Fibroblast of the aortic adventitia (primary cell): Measurements from ENCODE around the gene DOCK10. TPM values are rescaled to one million over a fixed set of nuclear protein-coding genes. Genes with fewer than 3 reads are reported as not detected.

ENCODE experiments used
- DNase-seq: peaks from one replicate; pipeline ENCODE4 v3.0.0-alpha.2; 2010; ENCODE audit warnings: low read depth
- H3K4me3 ChIP-seq: 2 replicates; pipeline ENCODE4 v1.5.1; 2011; ENCODE audit warnings: low read depth, mild to moderate bottlenecking, control low read depth, low read length, moderate library complexity
- total RNA-seq: library from RNA; depleted of rRNA; stranded (reverse); fragments of >200 nt; gene quantifications from 2 replicates; pipeline ENCODE4 v1.2.3, GENCODE V29; 2012; ENCODE audit warnings: low replicate concordance
- TF ChIP-seq, protein P1 (sequence below): IDR thresholded peaks from 2 replicates; pipeline ENCODE4 v1.5.1; 2011; ENCODE audit warnings: mild to moderate bottlenecking, low read length, control low read depth, inconsistent platforms; ENCODE audit not compliant: insufficient read depth

DOCK10 gene
- total RNA-seq, 1 donor: 66.2 TPM

DNA sequence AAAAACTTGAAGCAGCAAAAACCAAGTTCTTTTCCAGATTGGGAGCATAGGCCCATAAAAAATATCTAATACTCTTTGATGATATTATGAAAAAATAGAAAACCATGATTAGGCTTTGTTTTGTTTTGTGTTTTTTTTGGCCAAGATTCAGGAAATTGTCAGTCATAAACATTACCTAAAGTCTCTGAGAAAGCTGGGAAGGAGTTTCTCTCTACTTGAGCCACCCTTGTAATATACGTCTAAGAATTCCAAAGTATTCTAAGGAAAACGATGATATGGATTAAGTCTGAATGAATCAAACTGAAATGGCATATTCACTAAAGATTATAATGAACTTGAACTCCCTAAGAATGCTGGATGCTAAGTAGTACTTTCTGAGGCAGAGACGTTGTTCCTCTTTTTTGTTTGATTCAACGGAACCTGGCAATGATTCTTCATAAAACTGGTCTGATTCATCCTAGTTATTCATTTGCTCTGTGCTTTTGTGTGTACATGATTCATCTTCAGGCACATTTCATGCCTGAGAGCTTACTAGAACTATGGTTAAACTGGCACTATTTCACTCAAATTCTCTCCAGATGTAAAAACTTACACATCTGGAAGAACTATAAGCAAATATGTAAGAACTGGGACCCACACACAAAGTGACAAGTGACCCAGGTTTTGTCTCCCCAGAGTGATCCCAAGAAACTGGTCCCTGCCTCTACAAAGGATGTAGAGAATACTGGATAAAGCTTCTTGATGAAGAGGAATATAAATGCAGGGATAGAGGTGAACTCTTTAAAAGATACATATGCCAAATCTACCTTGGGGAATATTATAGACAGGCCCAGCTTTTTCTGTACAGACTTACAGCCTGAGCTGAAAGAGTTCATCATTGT lies 159.7 kb downstream of the DOCK10 start:
- H3K4me3 ChIP-seq: no peak overlapping the region

DNA sequence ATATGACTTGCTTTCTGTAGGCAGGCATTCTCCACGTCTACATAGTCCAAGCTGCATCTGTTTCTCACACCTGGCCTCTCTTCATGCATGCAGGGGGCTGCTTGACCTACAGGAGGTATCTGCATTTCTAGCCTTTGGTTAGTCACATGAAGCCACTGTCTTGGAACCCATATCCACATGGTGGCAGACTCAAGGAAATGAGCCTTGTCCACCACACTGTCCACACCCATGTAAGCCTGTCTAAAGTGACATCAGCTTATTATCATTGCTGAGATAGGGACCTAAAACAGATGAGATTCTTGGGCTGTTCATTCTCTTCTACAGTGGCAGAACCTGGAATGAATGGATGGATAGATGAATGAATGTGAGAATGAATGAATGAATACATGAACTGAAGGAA lies 160.4 kb downstream of the DOCK10 start:
- H3K4me3 ChIP-seq: no peak overlapping the region
- TF ChIP-seq, protein P1, sequence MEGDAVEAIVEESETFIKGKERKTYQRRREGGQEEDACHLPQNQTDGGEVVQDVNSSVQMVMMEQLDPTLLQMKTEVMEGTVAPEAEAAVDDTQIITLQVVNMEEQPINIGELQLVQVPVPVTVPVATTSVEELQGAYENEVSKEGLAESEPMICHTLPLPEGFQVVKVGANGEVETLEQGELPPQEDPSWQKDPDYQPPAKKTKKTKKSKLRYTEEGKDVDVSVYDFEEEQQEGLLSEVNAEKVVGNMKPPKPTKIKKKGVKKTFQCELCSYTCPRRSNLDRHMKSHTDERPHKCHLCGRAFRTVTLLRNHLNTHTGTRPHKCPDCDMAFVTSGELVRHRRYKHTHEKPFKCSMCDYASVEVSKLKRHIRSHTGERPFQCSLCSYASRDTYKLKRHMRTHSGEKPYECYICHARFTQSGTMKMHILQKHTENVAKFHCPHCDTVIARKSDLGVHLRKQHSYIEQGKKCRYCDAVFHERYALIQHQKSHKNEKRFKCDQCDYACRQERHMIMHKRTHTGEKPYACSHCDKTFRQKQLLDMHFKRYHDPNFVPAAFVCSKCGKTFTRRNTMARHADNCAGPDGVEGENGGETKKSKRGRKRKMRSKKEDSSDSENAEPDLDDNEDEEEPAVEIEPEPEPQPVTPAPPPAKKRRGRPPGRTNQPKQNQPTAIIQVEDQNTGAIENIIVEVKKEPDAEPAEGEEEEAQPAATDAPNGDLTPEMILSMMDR: no peak
- DNase-seq: no peak

More for the DNA sequence above, 159.7 kb downstream of the DOCK10 start:
- DNase-seq: peak; percentile 95
- TF ChIP-seq, protein P1: no peak

DNA sequence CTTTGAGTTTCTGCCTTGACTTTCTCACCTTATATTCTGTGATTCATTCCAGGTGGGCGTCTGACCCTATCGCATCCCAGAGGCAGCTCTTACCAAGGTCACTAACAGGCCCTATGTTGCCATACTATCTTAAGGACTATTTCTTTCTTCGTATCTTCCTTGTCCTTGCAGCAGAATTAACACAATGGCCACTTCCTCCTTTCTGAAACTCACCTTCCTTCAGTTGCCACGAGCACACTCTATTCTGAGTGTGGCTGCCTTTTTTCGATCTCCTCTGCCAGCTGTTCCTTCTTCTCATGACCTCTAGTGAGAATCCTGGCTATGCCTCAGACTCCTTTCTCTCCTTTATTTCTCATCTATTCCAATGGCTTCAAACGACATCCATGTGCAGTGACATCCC lies 165.7 kb downstream of the DOCK10 start:
- DNase-seq: no peak
- TF ChIP-seq, protein P1: no peak
- H3K4me3 ChIP-seq: no peak overlapping the region

DNA sequence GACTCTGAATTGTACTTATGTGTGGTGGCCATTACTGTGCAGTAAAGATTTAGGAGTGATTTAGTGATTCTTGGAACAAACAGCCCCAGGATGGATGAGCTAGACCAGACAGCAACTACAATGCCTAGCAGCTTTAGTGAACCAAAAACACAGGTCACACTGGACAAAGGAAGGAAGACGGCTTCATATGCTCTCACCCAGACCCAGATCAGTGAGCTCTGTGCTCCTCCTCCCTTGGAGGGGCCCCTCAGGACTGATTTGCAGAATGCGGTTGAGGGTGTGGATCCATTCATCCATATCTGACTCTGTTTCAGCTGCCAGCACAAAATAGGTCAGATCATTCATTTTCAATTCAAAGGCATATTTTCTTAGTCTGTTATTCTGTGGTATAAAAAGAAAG lies 166.4 kb downstream of the DOCK10 start:
- DNase-seq: no peak
- H3K4me3 ChIP-seq: no peak overlapping the region
- TF ChIP-seq, protein P1: no peak

DNA sequence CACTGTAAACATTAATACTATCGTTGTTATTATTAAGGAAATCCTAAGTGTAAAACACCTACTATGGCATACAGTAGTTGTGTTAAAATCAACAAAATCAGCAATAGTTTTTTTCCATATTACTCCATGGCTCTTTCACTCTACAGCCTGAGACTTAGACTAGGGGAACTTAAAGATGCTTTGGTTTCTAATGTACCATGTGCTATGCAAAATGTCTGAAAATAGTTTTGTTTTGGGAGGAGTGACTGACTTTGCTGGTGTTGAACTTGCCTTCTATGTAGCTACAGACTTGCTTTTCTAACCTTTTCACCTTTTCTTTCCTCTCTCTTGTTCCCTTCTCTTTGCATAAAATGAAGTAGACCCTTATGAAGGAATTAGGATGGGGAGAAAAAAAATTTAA lies 167.1 kb downstream of the DOCK10 start:
- no peak for DNase-seq
- no peak overlapping the region for H3K4me3 ChIP-seq
- TF ChIP-seq, protein P1: no peak

DNA sequence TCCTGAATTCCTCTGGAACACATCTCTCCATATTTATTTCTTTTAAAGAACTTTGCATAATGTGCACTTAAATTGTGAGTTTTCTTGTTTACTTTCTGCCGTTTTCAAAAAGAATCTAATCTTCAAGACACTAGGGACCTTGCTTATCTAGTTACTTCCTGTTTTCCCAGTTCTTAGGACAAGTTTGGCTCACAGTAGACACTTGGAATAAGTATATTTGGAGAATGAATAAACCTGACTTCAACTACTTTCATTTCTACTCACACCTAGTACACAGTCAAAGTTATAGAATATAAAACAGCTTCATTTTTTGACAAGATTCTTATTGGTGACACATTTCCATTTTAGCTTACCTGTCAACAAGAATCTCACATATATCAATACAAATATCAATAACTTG lies 170.5 kb downstream of the DOCK10 start:
- TF ChIP-seq, protein P1: no peak
- H3K4me3 ChIP-seq: no peak overlapping the region
- DNase-seq: no peak
